Stimulated activated naive B cell treated with anti-CD40 and anti-IgM and Interleukin-4, amounts not matched to agents 10 μg/mL and 1 μg/mL and 100 μg/mL, for 72 hours (primary cell): ENCODE results near the gene MCM3.

ENCODE experiments used
- ATAC-seq, 2 donors: fragments of 150-1000 bp; cut with Tn5 transposase; replicated peaks; 2 replicates each; pipeline ENCODE4 v1.10.0; 2021; ENCODE audit warnings: moderate library complexity in 1 of 2
- DNase-seq: peaks from one replicate; pipeline ENCODE4 v3.0.0; 2021
- H3K27ac Mint-ChIP-seq: one replicate; pipeline ENCODE4 v1.8.0; 2022; ENCODE audit warnings: mild to moderate bottlenecking, mixed read lengths
- H3K27me3 Mint-ChIP-seq, 2 donors: one replicate each; pipeline ENCODE4 v1.8.0; 2022; ENCODE audit warnings: mixed read lengths in 2 of 2
- H3K36me3 Mint-ChIP-seq, 2 donors: one replicate each; pipeline ENCODE4 v1.8.0; 2022; ENCODE audit warnings: mixed read lengths in 2 of 2, mild to moderate bottlenecking in 1 of 2
- H3K4me1 Mint-ChIP-seq, 2 donors: one replicate each; pipeline ENCODE4 v1.8.0; 2022; ENCODE audit warnings: mixed read lengths in 2 of 2, mild to moderate bottlenecking in 1 of 2
- H3K4me3 Mint-ChIP-seq, 2 donors: one replicate each; pipeline ENCODE4 v1.8.0; 2022; ENCODE audit warnings: mild to moderate bottlenecking in 2 of 2, mixed read lengths in 2 of 2, moderate library complexity in 1 of 2
- H3K9me3 Mint-ChIP-seq, 2 donors: one replicate each; pipeline ENCODE4 v1.8.0; 2022; ENCODE audit warnings: mixed read lengths in 2 of 2, mild to moderate bottlenecking in 1 of 2

Gene MCM3

GRCh38 chr6:52215787-52216186, 68.8 kb downstream of the MCM3 start:
- H3K4me3 Mint-ChIP-seq: no peak overlapping the region
- no peaks in the 10 kb centered on the region for H3K4me1 Mint-ChIP-seq
- H3K27me3 Mint-ChIP-seq: peaks cover 8 to 13% of the 10 kb centered on the region in 2 donors
- ATAC-seq: peak; percentile 91 to 93
- H3K36me3 Mint-ChIP-seq: no peaks in the 10 kb centered on the region
- DNase-seq: no peak
- no peak overlapping the region for H3K27ac Mint-ChIP-seq
- H3K9me3 Mint-ChIP-seq: no peaks in the 10 kb centered on the region
